MM.1S (cell line): ENCODE results near the gene CYP27A1.

ENCODE experiments used
- DNase-seq: peaks from one replicate; pipeline ENCODE4 v3.0.0-alpha.2; 2015
- H2AFZ ChIP-seq: fragments of 300-600 bp; sonication (generic); 2 replicates; pipeline ENCODE4 v1.6.0; 2016; ENCODE audit warnings: antibody characterized with exemption, low read length
- H3F3A ChIP-seq: fragments of 300-600 bp; sonication (generic); 2 replicates; pipeline ENCODE4 v1.6.1; 2016; ENCODE audit warnings: mild to moderate bottlenecking, antibody characterized with exemption, low read length, moderate library complexity, mixed read lengths; ENCODE audit not compliant: insufficient read depth
- H3K27ac ChIP-seq: fragments of 300-600 bp; sonication (generic); 2 replicates; pipeline ENCODE4 v1.5.1; 2016; ENCODE audit warnings: mild to moderate bottlenecking, low read length
- H3K27me3 ChIP-seq: fragments of 300-600 bp; sonication (generic); replicated peaks from 2 replicates; pipeline ENCODE4 v1.6.0; 2016; ENCODE audit warnings: low read length; ENCODE audit not compliant: insufficient read depth
- H3K36me3 ChIP-seq: fragments of 300-600 bp; sonication (generic); replicated peaks from 2 replicates; pipeline ENCODE4 v1.6.1; 2016; ENCODE audit warnings: mild to moderate bottlenecking, low read length, mixed read lengths; ENCODE audit not compliant: insufficient read depth
- H3K4me1 ChIP-seq: fragments of 300-600 bp; sonication (generic); 2 replicates; pipeline ENCODE4 v1.6.1; 2016; ENCODE audit warnings: low read length, mixed read lengths
- H3K4me2 ChIP-seq: fragments of 300-600 bp; sonication (generic); 2 replicates; pipeline ENCODE4 v1.6.0; 2016; ENCODE audit warnings: low read depth, low read length
- H3K4me3 ChIP-seq: fragments of 300-600 bp; sonication (generic); 2 replicates; pipeline ENCODE4 v1.5.1; 2016; ENCODE audit warnings: low read length, mixed read lengths
- H3K79me2 ChIP-seq: fragments of 300-600 bp; sonication (generic); 2 replicates; pipeline ENCODE4 v1.6.1; 2016; ENCODE audit warnings: mixed run types, low read length, mixed read lengths
- H3K9ac ChIP-seq: fragments of 300-600 bp; sonication (generic); 2 replicates; pipeline ENCODE4 v1.6.1; 2016; ENCODE audit warnings: low read length, mixed read lengths
- H3K9me2 ChIP-seq: fragments of 300-600 bp; sonication (generic); replicated peaks from 2 replicates; pipeline ENCODE4 v1.6.1; 2016; ENCODE audit warnings: mild to moderate bottlenecking, low read length, mixed read lengths; ENCODE audit not compliant: insufficient read depth
- H3K9me3 ChIP-seq: fragments of 300-600 bp; sonication (generic); replicated peaks from 2 replicates; pipeline ENCODE4 v1.6.1; 2016; ENCODE audit warnings: mild to moderate bottlenecking, low read length, mixed read lengths; ENCODE audit not compliant: insufficient read depth
- H4K20me1 ChIP-seq: fragments of 300-600 bp; sonication (generic); 2 replicates; pipeline ENCODE4 v1.6.1; 2016; ENCODE audit warnings: mild to moderate bottlenecking, low read length, moderate library complexity, mixed read lengths; ENCODE audit not compliant: insufficient read depth
- EZH2 ChIP-seq: fragments of 300-600 bp; sonication (generic); optimal IDR thresholded peaks from 2 replicates; pipeline ENCODE3; 2017; ENCODE audit warnings: low read depth, mild to moderate bottlenecking, antibody characterized with exemption, low read length, mixed read lengths
- EZH2phosphoT487 ChIP-seq: fragments of 300-600 bp; sonication (generic); IDR thresholded peaks from 2 replicates; pipeline ENCODE4 v1.6.1; 2018; ENCODE audit warnings: antibody characterized with exemption, low read length
- TF ChIP-seq, protein P1 (sequence below): fragments of 300-600 bp; sonication (generic); IDR thresholded peaks from 2 replicates; pipeline ENCODE4 v1.5.1; 2016; ENCODE audit warnings: antibody characterized with exemption, low read length, mixed read lengths

Gene CYP27A1

DNA sequence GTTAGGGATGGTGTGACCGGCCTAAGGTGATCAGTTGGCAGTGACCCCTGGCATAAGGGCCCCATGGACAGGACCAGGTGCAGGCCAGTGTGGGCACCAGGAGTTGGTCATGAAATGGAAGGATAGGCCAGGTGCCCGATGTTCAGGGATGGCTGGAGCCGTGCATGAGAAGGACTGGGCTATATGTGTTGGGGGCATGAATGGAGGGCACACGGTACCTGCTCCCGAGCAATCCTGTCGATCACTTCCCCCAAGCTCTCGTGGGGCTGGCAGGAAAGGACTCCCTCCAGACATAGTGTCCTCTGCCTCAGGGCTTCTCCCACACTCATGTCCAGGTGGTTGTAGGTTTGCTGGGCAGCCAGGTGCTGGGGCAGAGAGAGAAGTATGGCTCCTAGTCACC lies 42.1 kb downstream of the CYP27A1 start:
- H3K9ac ChIP-seq: no peak overlapping the region
- H3K27ac ChIP-seq: no peak overlapping the region
- no peaks in the 10 kb centered on the region for H4K20me1 ChIP-seq
- 0 out of 2 replicates have a peak, but pooled peaks cover 9% of the 10 kb centered on the region for H3K27me3 ChIP-seq
- H3K79me2 ChIP-seq: no peaks in the 10 kb centered on the region
- no peak overlapping the region for H2AFZ ChIP-seq
- no peaks in the 10 kb centered on the region for H3K36me3 ChIP-seq
- no peak overlapping the region for H3K4me2 ChIP-seq
- H3F3A ChIP-seq: no peaks in the 10 kb centered on the region
- H3K9me2 ChIP-seq: no peaks in the 10 kb centered on the region
- no peak for DNase-seq
- H3K4me3 ChIP-seq: no peak overlapping the region
- TF ChIP-seq, protein P1, sequence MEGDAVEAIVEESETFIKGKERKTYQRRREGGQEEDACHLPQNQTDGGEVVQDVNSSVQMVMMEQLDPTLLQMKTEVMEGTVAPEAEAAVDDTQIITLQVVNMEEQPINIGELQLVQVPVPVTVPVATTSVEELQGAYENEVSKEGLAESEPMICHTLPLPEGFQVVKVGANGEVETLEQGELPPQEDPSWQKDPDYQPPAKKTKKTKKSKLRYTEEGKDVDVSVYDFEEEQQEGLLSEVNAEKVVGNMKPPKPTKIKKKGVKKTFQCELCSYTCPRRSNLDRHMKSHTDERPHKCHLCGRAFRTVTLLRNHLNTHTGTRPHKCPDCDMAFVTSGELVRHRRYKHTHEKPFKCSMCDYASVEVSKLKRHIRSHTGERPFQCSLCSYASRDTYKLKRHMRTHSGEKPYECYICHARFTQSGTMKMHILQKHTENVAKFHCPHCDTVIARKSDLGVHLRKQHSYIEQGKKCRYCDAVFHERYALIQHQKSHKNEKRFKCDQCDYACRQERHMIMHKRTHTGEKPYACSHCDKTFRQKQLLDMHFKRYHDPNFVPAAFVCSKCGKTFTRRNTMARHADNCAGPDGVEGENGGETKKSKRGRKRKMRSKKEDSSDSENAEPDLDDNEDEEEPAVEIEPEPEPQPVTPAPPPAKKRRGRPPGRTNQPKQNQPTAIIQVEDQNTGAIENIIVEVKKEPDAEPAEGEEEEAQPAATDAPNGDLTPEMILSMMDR: no peak
- H3K4me1 ChIP-seq: no peaks in the 10 kb centered on the region
- H3K9me3 ChIP-seq: no peaks in the 10 kb centered on the region

DNA sequence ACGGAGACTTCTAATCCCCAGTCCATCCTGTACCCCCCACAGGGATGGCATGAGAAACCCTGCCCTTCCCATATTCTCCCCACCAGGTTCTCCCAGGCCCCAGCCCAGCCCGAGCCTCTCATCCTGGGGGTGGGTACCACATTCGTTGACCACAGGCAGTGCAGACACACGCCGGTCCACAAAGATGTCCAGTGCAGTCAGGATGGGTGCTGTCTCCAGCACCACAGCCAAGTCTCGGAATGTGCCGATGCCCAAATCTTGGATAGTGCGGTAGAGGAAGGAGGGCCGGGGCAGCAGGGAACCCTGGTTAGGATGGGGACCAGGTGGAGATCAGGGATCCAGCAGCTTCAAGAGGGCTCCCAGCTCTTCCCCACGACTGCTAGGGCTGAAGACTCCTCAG lies 44.8 kb downstream of the CYP27A1 start:
- Histone ChIP-seq H4K20me1 (no peaks in the 10 kb centered on the region), H3K4me3 (no peak overlapping the region), H3K36me3 (no peaks in the 10 kb centered on the region), H2AFZ (no peak overlapping the region), H3K27me3 (0 out of 2 replicates have a peak, but pooled peaks cover 8% of the 10 kb centered on the region), H3K79me2 (no peaks in the 10 kb centered on the region), H3K9ac (no peak overlapping the region), H3K9me3 (no peaks in the 10 kb centered on the region), H3K27ac (no peak overlapping the region), H3K4me2 (no peak overlapping the region), H3F3A (no peaks in the 10 kb centered on the region), H3K4me1 (no peaks in the 10 kb centered on the region), H3K9me2 (no peaks in the 10 kb centered on the region)
- no peak for TF ChIP-seq EZH2
- TF ChIP-seq EZH2phosphoT487: no peak
- TF ChIP-seq, protein P1: no peak
- no peak for DNase-seq

DNA sequence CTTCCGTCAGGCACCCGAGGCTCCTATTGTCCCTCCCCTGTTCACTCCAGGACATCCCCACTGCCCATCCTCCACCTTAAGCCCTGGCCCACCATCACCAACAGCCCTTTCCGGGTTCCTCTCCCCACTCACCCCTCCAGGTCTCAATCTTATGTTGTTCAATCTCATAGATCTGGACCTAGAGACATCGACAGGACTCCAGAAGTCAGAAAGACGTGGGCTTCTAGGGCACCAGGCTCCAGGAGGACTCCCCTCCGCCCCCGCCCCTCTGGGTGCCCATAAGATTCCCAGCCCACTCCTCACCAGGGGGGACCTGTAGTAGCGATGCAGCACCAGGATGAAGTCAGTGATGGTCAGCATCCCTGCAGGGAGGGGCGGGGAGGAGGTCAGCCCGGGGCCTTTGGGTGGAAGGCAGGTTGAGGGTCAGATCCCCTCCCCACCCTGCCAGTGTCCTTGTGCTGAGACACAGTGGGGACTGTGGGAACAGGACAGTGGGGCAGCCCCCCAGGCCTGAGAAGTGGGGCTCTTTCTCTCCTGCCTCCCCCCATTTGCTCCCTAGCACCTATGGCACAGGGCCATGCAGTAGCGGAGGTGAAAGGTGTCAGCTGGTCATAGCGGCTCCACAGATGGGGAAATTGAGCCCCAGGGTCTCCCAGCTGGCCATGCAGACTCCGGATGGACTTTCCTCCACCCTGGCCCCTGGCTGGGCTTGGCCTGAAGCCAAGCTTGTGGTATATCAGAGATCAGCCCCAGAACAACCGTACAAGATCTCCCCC lies 45.9 kb downstream of the CYP27A1 start:
- no peak for DNase-seq
- TF ChIP-seq EZH2phosphoT487: no peak

DNA sequence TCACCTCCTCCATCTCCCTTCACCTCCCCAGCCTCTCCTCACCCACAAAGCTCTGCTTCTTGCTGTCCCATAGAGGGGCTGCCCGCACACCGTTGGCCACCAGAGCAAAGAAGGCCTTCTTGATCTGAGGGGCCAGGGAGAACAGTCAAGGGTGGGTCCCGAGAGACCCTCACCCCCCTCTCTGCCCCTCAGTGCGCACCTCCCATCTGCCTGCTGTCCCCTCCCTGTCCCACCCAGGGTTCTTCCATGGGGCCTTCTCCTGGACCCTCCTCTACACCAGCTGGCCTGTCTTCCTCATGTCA lies 46.5 kb downstream of the CYP27A1 start:
- Histone ChIP-seq H3K27ac (no peak overlapping the region), H2AFZ (no peak overlapping the region), H3K79me2 (no peaks in the 10 kb centered on the region), H3K36me3 (no peaks in the 10 kb centered on the region), H4K20me1 (no peaks in the 10 kb centered on the region), H3K27me3 (no peaks in the 10 kb centered on the region), H3K9ac (no peak overlapping the region), H3K4me3 (no peak overlapping the region), H3K4me2 (no peak overlapping the region), H3K9me3 (no peaks in the 10 kb centered on the region), H3K9me2 (no peaks in the 10 kb centered on the region), H3K4me1 (no peaks in the 10 kb centered on the region), H3F3A (no peaks in the 10 kb centered on the region)
- TF ChIP-seq EZH2 (no peak), EZH2phosphoT487 (no peak)
- TF ChIP-seq, protein P1: no peak
- no peak for DNase-seq

More for the DNA sequence above, 45.9 kb downstream of the CYP27A1 start:
- H3K4me1 ChIP-seq: no peaks in the 10 kb centered on the region
- no peaks in the 10 kb centered on the region for H3K9me3 ChIP-seq
- no peaks in the 10 kb centered on the region for H3K27me3 ChIP-seq
- no peak overlapping the region for H3K27ac ChIP-seq
- H3K9me2 ChIP-seq: no peaks in the 10 kb centered on the region
- no peak overlapping the region for H2AFZ ChIP-seq
- H4K20me1 ChIP-seq: no peaks in the 10 kb centered on the region
- H3K4me3 ChIP-seq: no peak overlapping the region
- H3K79me2 ChIP-seq: no peaks in the 10 kb centered on the region
- no peaks in the 10 kb centered on the region for H3K36me3 ChIP-seq
- H3K9ac ChIP-seq: no peak overlapping the region
- no peak overlapping the region for H3K4me2 ChIP-seq
- H3F3A ChIP-seq: no peaks in the 10 kb centered on the region
